Upper lobe of left lung (tissue), 6 donors: ENCODE measurements around the gene OTUD4. TPM values are rescaled to one million over a fixed set of nuclear protein-coding genes. Genes with fewer than 3 reads are reported as not detected.

ENCODE experiments used
- ATAC-seq, 2 donors: fragments of 200-7000 bp; cut with Tn5 transposase; one replicate each; pipeline ENCODE4 v1.9.1; 2022; ENCODE audit warnings: mild to moderate bottlenecking in 2 of 2, moderate library complexity in 2 of 2; ENCODE audit not compliant: low FRiP score in 2 of 2
- DNase-seq, 2 donors: peaks; one replicate each; pipeline ENCODE4 v3.0.0-alpha.2; 2019 to 2020
- H3K27ac ChIP-seq, 4 donors: fragments of 200-600 bp; sonication (generic); one replicate each; pipeline ENCODE4 v1.5.1; 2016 to 2019
- H3K27me3 ChIP-seq, 4 donors: fragments of 200-600 bp; sonication (generic); one replicate each; pipeline ENCODE4 v1.5.1; 2017 to 2019
- H3K36me3 ChIP-seq, 4 donors: fragments of 200-600 bp; sonication (generic); one replicate each; pipeline ENCODE4 v1.5.1; 2016 to 2019
- H3K4me1 ChIP-seq, 4 donors: fragments of 200-600 bp; sonication (generic); one replicate each; pipeline ENCODE4 v1.5.1; 2018 to 2019
- H3K4me3 ChIP-seq, 4 donors: fragments of 200-600 bp; sonication (generic); one replicate each; pipeline ENCODE4 v1.5.1; 2017 to 2019; ENCODE audit warnings: mild to moderate bottlenecking in 2 of 4, moderate library complexity in 1 of 4
- H3K9me3 ChIP-seq, 4 donors: fragments of 200-600 bp; sonication (generic); one replicate each; pipeline ENCODE4 v1.5.1; 2018 to 2019
- EP300 ChIP-seq, 4 donors: sonication (generic); formaldehyde crosslinking; IDR thresholded peaks; one replicate each; pipeline ENCODE4 v1.5.1; 2017; ENCODE audit warnings: antibody characterized with exemption in 4 of 4, control low read depth in 2 of 4
- POLR2A ChIP-seq, 4 donors: fragments of 450-650 bp; IDR thresholded peaks; one replicate each; pipeline ENCODE4 v1.5.1; 2016 to 2017; ENCODE audit warnings: antibody characterized with exemption in 4 of 4, mild to moderate bottlenecking in 2 of 4
- POLR2AphosphoS5 ChIP-seq, 2 donors: sonication (generic); formaldehyde crosslinking; IDR thresholded peaks; one replicate each; pipeline ENCODE4 v1.5.1; 2017; ENCODE audit warnings: antibody characterized with exemption in 2 of 2
- WGBS, 2 donors: methylation state at CpG; one replicate each; pipeline ENCODE4 v1.1.5; 2017 to 2018; 5-methylcytosine and 5-hydroxymethylcytosine counted together
- total RNA-seq, 6 donors: library from RNA; depleted of rRNA in 4 of 6; stranded (reverse); fragments of >200 nt in 4 of 6; gene quantifications; one replicate each; pipeline versions ENCODE4 v1.1.0 to v1.2.1, GENCODE V29; 2016 to 2021
- TF ChIP-seq, protein P1 (sequence below), 6 experiments: fragments of 450-650 bp in 4 of 6; fragments of 200-600 bp in 2 of 6; sonication (generic) in 2 of 6; IDR thresholded peaks; one replicate each; pipeline ENCODE4 v1.5.1; 2016 to 2019; ENCODE audit warnings: antibody characterized with exemption in 6 of 6
- donor health status: DM: no; HTN: no; CAD: no; lungs with moderate emphysema.
- donor health status: DM: no; HTN: yes; CAD: no; lungs with severe emphysema.

Gene OTUD4
- total RNA-seq, 6 donors from 2014 or later: 36.9 to 76.5 (median 40.3) TPM

DNA sequence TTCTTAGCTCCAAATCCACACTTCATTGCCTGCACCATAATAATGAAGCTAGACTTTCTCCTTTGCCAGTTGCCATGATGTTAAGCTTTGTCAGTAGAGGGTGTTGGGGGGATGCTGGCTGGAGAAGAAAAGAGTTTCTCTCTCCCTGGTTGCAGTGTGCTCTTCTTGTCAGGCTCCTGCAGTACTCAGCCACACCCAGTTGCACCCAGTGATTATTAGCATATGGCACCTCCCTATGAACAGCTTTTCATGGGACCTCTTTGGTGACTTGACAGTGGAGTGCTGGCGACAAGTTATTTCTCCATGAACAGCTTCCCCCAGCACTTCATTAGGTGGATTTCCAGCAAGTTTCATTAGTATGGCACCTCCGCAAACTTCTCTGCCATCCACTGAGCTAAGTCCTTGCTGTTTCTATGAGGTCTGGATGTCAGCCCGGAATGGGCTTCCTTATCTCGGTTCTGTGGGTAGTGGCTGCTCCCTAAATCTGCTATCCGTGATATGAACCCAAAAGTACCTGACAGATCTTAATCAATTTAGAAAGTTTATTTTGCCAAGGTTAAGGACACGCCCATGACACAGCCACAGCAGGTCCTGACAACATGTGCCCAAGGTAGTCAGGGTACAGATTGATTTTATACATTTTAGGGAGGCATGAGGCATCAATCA lies 18.8 kb upstream of the OTUD4 start:
- DNase-seq (no peak), ATAC-seq (no peak)
- WGBS, 2 donors: 89 to 96% methylated on average over 6 of the region's 6 CpGs
- H3K27me3 ChIP-seq: no peaks in the 10 kb centered on the region
- H3K4me3 ChIP-seq: no peak overlapping the region
- H3K9me3 ChIP-seq: no peaks in the 10 kb centered on the region
- no peak for TF ChIP-seq POLR2A (IDR thresholded peaks at IDR 0.05)
- no peak overlapping the region for H3K27ac ChIP-seq
- H3K36me3 ChIP-seq: no peaks in the 10 kb centered on the region
- no peaks in the 10 kb centered on the region for H3K4me1 ChIP-seq

DNA sequence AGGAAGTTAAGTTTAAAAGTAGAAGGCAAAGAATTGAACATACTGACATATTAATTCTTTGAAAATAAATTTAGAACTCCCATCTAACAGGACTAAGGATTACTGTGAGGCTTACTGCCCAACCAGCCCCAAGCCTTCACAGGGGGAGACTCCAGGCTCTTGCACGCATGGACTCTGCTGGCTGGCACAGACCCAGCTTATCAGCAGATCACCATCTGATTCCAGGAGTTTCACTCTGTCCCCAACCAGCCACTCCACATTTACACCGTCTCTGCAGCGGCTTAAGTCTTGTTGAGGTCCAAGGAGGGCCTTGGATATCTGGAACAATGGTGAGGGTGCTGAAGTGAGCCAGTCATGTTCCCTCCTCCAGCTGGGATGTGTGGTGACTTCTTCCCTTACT lies 16.4 kb upstream of the OTUD4 start:
- TF ChIP-seq POLR2AphosphoS5 (IDR thresholded peaks at IDR 0.05) (no peak), EP300 (IDR thresholded peaks at IDR 0.05) (no peak), POLR2A (IDR thresholded peaks at IDR 0.05) (no peak)
- TF ChIP-seq, protein P1, sequence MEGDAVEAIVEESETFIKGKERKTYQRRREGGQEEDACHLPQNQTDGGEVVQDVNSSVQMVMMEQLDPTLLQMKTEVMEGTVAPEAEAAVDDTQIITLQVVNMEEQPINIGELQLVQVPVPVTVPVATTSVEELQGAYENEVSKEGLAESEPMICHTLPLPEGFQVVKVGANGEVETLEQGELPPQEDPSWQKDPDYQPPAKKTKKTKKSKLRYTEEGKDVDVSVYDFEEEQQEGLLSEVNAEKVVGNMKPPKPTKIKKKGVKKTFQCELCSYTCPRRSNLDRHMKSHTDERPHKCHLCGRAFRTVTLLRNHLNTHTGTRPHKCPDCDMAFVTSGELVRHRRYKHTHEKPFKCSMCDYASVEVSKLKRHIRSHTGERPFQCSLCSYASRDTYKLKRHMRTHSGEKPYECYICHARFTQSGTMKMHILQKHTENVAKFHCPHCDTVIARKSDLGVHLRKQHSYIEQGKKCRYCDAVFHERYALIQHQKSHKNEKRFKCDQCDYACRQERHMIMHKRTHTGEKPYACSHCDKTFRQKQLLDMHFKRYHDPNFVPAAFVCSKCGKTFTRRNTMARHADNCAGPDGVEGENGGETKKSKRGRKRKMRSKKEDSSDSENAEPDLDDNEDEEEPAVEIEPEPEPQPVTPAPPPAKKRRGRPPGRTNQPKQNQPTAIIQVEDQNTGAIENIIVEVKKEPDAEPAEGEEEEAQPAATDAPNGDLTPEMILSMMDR (IDR thresholded peaks at IDR 0.05): no peak
- no peaks in the 10 kb centered on the region for H3K36me3 ChIP-seq
- DNase-seq: no peak
- H3K9me3 ChIP-seq: no peaks in the 10 kb centered on the region
- no peak for ATAC-seq
- H3K4me1 ChIP-seq: no peaks in the 10 kb centered on the region
- 54 to 72% methylated on average over 3 of the region's 3 CpGs for WGBS, 2 donors
- no peak overlapping the region for H3K27ac ChIP-seq
- no peaks in the 10 kb centered on the region for H3K27me3 ChIP-seq
- H3K4me3 ChIP-seq: no peak overlapping the region

DNA sequence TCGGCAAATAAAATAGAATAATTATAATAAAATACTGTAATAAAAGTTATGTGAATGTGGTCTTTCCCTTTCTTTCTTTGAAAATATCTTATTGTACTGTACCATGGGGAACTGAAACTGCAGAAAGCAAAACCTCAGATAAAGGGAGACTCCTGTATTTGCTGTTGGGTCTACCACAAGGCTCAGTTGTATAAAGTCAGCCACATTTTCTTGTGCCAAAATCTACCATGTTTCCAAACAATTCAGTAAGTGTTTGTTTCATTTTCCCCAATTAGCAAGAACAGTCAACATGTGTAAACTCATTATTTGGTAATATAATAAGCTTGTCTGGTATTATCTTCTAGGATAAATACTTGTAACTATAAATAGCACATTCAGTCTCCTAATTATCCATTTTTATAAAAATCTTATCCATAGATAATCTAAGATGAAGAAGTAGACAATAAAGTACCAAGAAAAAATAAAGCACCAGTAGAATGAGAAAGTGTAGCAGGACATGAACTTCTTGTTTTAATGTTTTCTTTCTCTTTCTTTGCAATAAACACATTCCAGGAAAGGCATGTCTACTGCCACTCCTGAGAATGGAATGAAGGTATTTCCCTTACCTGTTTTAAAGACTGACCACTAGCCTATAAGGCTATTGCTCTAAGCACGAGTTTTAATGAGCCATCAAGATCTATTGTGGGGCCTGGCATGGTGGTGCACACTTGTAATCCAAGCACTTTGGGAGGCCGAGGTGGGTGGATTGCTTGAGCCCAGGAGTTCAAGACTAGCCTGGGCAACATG lies 15.0 kb upstream of the OTUD4 start:
- no peak overlapping the region for H3K4me3 ChIP-seq
- no peaks in the 10 kb centered on the region for H3K27me3 ChIP-seq
- WGBS, 2 donors: 64 to 66% methylated on average over 3 of the region's 3 CpGs
- ATAC-seq (peak in 1 of 2 donors; percentile 73), DNase-seq (no peak)
- H3K4me1 ChIP-seq: no peaks in the 10 kb centered on the region
- no peak overlapping the region for H3K27ac ChIP-seq
- H3K36me3 ChIP-seq: no peaks in the 10 kb centered on the region
- TF ChIP-seq EP300 (IDR thresholded peaks at IDR 0.05) (no peak), POLR2AphosphoS5 (IDR thresholded peaks at IDR 0.05) (no peak), POLR2A (IDR thresholded peaks at IDR 0.05) (no peak)
- TF ChIP-seq, protein P1 (IDR thresholded peaks at IDR 0.05): no peak
- no peaks in the 10 kb centered on the region for H3K9me3 ChIP-seq

DNA sequence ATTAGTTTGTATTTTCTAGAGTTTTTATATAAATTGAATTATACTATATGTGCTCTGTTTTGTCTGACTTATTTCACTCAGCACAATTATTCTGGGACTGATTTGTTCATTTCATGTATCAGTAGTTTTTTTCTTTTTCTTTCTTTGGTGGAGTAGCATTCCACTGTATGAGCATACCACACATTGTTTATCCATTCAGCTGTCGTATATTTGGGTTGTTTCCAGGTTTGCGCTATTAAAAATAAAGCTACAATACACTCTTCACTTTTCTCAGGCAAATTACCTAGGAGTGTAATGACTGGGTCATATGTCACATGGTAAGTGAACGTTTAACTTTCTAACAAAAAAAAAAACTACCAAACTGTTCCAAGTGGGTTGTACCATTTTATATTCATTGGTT lies 9.6 kb upstream of the OTUD4 start:
- TF ChIP-seq POLR2A (IDR thresholded peaks at IDR 0.05): no peak
- no peak for TF ChIP-seq POLR2AphosphoS5 (IDR thresholded peaks at IDR 0.05)
- TF ChIP-seq, protein P1 (IDR thresholded peaks at IDR 0.05): no peak
- TF ChIP-seq EP300 (IDR thresholded peaks at IDR 0.05): no peak
- ATAC-seq: no peak

DNA sequence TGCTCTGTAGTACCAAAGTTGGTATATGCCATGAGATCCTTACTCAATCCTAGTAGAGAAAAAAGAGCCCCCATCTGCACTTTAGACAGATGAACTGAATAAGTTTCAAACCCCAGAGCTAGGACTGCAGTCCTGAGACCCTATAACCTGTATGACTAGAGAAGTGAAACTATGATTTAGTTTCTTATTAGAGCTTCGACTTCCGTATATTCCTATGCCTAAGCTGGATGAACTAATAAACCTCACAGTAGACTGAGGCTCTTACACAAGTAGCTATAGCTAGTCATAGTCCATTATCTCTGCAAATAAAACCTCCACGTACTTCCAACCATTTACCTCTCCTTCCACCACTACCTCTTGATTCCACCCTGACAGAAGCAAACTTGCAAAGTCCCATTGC lies 6.3 kb upstream of the OTUD4 start:
- TF ChIP-seq EP300 (IDR thresholded peaks at IDR 0.05) (no peak), POLR2A (IDR thresholded peaks at IDR 0.05) (no peak), POLR2AphosphoS5 (IDR thresholded peaks at IDR 0.05) (no peak)
- TF ChIP-seq, protein P1 (IDR thresholded peaks at IDR 0.05): no peak
- H3K9me3 ChIP-seq: no peaks in the 10 kb centered on the region
- no peaks in the 10 kb centered on the region for H3K4me1 ChIP-seq
- H3K4me3 ChIP-seq: no peak overlapping the region
- no peaks in the 10 kb centered on the region for H3K27me3 ChIP-seq
- ATAC-seq: peak in 1 of 2 donors; percentile 31
- DNase-seq: no peak
- WGBS, 2 donors: 76 to 85% methylated on average over 3 of the region's 3 CpGs
- H3K27ac ChIP-seq: no peak overlapping the region
- H3K36me3 ChIP-seq: no peaks in the 10 kb centered on the region

More for the DNA sequence above, 9.6 kb upstream of the OTUD4 start:
- no peak for DNase-seq
- H3K4me3 ChIP-seq: no peak overlapping the region
- H3K27me3 ChIP-seq: no peaks in the 10 kb centered on the region
- no peaks in the 10 kb centered on the region for H3K9me3 ChIP-seq
- WGBS, 2 donors: 71% methylated on average over 3 of the region's 3 CpGs
- no peaks in the 10 kb centered on the region for H3K36me3 ChIP-seq
- H3K27ac ChIP-seq: no peak overlapping the region
- no peaks in the 10 kb centered on the region for H3K4me1 ChIP-seq
